Measurements from ENCODE around the gene TMEM131L. TPM values are rescaled to one million over a fixed set of nuclear protein-coding genes. Genes with fewer than 3 reads are reported as not detected.
"Not testable (repeated sequence)": the region's sequence is repeated elsewhere in the genome, so short reads cannot be mapped to it uniquely, and the experiment has no call there.

Gene TMEM131L
- polyA plus RNA-seq, 3 donors = 25.3 to 29.6 (median 28.7) TPM

DNA sequence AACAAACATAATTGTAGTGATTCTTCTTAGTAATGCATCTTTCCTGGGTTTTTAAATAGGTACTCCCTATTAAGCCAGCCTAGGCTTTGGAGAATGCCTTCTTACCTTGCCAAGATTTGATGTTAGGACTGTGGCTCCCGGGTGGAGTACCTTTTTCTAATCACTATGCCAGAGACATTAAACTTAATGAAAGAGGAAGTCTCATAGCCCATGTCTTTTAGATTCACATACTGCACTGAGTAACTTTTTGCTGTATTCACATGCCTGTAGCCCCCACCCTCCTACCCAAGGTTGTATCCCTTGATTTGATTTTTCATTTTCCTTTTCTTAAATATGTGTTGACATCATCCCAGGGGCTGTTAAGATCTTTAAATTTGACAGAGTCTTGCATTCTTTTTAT is 113.7 kb downstream of the TMEM131L start:
- no peak for DNase-seq (ENCODE audit: extremely low read depth in 1 of 11, low read depth in 9 of 11, low spot score in 4 of 11)

DNA sequence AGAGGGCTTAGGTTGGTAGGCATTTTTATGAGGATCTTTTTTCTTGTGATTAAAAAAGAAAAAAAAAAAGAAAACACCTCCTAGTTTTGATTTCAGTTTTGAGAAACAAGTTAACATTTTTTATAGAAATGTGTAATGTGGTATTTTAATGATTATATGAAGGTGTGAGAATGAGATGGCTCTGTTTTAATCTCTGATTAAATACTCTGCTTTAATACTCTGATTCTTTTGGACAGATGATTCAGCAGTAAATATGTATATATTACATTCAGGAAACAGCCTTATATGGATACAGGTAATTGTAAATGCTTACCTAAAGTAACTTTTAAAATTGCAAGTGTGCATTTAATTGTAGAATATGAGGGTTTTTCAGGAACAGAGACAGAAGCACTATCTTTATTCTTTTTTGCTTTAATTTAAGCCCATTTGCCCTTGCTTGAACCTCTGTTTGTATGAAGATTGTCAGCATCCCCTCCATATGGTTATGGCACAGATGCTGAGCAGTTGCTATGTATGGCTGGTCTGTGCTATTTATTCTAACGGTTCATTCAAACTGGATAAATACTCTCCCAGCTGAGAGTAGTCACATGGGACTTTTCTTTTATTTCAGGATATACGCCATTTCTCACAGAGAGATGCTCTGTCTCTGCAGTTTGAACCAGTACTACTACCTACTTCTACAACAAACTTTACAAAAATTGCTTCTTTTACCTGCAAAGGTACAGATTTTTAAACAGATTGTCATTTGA is 117.0 kb downstream of the TMEM131L start:
- no peak for DNase-seq (ENCODE audit: extremely low read depth in 1 of 11, low read depth in 9 of 11, low spot score in 4 of 11)

DNA sequence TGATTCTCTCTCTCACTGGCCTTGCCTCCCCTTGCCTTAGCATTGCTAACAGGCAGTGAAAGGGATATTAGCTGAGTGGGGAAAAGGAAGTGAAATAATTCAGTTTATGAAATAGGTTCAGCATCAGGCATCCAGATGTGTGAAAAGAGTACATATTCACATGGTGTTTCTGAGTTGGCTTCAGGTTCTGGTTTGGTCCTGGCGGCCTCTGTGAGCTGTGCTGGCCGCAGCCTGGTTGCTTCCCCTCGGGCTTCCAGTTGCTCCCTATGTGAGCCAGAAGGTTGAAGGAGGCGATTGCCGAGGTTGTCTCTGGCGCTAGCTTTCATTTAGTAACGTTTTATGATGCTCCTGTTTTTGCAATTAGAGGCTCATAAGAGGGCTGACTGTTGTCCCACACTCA is 118.9 kb downstream of the TMEM131L start:
- no peak for DNase-seq (ENCODE audit: extremely low read depth in 1 of 11, low read depth in 9 of 11, low spot score in 4 of 11)

DNA sequence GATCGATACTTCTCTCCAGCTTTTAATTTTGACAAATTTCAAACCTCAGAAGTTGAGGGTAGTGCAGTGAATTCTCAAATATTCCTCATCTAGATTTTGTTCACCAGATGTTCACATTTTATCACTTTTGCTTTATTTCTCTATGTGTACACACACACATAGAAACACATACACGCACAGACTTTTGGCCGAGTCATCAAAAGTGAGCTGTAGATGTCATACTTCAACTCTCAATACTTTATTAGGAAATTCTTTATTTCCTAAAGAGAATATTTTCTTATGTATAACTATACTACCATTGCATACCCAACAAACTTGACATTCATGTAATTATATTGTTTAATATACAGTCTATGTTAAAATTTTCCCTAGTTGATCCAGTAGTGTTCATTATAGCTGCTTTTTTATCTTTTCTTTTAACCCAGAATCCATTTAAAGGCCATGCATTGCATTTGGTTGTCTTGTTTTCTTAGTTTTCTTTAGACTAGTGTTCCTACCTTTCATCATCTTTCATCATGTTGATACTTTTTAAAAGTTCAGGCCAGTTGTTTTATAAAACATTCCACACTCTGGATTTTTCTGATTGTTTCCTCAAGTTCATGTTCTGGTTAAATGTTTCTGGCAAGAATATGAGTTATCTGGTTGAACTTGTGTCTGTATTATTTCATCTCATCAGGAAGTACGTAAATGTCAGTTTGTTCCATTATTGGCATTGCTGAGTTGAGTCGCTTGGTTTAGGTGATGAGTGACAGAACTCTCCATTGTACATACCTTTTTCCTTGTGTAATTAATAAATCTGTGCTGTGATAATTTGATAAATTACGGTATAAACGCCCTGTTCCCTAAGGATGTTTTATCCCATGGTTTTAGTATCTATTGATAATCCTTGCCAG is 123.8 kb downstream of the TMEM131L start:
- DNase-seq (ENCODE audit: extremely low read depth in 1 of 11, low read depth in 9 of 11, low spot score in 4 of 11) = no peak

DNA sequence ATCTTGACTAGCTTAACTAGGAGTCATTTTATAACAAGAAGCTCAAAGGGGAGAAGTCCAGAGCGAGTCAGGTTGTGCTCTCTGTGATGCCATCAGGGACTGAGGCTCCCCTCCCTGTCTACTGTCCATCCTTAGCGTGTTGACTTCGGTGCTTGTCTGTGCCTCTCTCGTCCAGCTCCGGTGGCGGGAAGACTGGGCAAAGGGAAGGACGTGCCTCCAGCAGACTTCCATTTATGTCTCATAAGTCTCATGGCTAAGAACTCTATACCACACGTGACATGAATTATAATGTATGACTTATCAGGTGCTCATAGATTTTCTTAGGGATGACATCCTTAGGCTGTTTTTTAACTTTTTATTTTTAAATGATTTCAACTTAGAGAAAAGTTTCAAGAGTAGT is 125.3 kb downstream of the TMEM131L start:
- no peak for DNase-seq (ENCODE audit: extremely low read depth in 1 of 11, low read depth in 9 of 11, low spot score in 4 of 11)

DNA sequence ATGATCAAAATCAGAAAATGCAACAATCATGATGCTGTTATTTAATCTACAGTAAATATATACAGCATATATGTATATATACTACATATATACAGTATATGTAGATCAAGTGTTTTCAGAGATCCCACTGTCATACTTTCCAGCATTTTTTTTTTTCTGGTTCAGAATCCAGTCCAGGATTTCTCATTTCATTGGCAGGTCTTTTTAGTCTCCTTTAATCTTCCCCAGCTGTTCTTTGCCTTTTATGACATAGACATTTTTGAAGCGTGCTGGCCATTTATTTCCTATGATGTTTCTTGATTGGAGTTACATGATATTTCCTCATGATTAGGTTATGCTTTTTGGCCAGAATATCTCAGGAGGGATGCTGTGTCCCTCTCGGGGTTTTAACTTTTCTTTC is 125.9 kb downstream of the TMEM131L start:
- DNase-seq (ENCODE audit: extremely low read depth in 1 of 11, low read depth in 9 of 11, low spot score in 4 of 11) = no peak

DNA sequence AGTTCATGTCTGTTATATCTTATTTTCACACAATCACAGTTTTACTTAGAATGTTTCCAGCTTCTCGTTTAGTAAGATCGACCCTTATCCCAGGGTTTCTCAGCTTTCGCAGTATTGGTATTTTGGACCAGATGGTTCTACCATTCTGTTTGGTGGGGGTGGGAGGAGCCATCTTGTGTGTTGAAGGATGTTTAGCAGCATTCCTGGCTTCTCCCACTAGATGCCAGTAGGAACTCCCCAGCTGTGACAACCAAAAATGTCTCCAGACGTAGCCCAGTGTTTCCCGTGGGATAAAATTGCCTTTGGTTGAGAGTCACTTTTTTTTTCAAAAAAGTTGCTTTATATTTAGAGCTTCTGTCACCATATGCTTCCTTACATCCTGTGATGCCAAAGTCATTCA is 127.0 kb downstream of the TMEM131L start:
- no peak for DNase-seq (ENCODE audit: extremely low read depth in 1 of 11, low read depth in 9 of 11, low spot score in 4 of 11)

DNA sequence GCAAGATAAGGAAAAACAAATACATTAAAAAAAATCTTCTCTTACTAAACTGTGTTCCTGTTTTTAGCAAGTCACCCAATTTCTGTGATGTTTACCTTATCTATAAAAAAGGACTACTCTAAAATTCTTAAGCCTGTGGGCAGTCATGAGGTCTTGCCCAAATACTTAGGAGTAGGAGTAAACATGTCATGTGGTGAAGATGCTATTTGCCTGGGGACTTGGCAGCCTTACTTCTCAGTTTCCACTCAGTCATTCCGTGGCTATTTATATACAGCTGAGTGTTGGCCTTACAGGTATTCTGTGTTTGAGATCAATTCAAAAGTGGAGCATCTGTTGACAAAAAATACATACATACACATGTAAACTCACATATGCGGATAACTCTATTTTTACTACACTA is 128.1 kb downstream of the TMEM131L start:
- no peak for DNase-seq (ENCODE audit: extremely low read depth in 1 of 11, low read depth in 9 of 11, low spot score in 4 of 11)

DNA sequence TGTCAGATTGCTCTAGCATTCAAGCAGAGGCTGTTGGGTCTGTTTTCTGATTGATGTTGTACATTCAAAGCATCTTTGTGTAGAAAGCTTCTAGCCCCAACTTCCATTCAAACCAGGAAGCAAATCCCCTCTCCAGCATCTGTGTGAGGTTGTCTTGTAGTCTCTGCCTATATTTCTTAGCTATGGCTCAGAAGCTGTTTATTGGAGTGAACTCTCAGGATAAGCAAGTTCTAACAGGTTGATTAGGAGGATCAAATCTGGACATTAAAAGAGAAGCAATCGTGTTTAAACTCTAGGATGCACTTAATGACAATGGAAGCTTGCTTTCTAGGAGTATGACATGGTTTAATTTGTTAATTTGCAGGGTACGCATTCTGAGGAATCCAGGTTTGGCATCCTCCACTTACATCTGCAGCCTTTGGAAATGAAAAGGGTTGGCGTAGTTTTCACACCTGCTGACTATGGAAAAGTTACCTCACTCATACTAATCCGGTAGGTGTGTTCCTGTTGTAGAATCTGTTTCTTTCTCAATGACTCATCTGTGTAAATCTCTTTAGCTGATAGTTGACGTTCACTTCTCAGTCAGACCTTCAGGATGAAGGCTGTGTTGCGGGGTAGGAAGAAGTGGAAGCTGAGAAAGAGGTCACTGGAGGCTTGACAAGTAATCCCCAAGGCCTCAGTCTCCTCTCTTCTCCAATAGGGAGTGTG is 129.9 kb downstream of the TMEM131L start:
- no peak for DNase-seq (ENCODE audit: extremely low read depth in 1 of 11, low read depth in 9 of 11, low spot score in 4 of 11)

DNA sequence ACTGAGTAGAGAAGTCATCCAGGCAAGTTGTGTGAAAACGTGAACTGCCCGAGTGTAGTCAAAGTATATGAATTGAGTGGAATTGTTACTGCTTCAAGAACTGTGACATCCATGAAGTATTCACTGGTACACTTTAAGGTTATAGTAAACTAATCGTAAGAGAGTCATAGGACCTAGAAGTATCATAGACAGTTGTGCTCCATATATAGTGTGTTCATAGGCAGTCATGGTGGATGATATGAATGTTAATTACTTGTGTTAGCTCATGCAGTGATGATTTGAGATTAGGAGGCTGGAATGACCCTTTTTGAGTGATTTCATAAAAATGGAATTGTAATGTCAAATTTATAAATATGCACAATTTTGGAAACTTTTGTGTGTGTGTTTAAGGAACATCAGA is 136.6 kb downstream of the TMEM131L start:
- no peak for DNase-seq (ENCODE audit: extremely low read depth in 1 of 11, low read depth in 9 of 11, low spot score in 4 of 11)

DNA sequence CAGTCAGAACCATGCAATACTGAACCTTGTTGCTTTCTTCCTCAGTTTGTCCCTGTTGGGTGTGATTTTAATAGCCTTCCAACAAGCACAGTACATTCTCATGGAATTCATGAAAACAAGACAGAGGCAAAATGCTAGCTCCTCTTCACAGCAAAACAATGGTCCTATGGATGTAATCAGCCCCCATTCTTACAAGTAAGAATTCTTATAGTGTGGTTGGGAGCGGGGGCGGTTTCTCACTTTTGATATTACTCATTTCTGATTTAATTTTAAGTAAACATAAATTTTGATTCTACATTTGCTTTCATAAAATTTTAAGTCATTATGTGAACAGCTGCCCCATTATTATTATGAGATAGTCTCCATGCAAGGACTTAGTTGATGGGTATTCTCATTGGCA is 137.1 kb downstream of the TMEM131L start:
- DNase-seq (ENCODE audit: extremely low read depth in 1 of 11, low read depth in 9 of 11, low spot score in 4 of 11) = no peak

DNA sequence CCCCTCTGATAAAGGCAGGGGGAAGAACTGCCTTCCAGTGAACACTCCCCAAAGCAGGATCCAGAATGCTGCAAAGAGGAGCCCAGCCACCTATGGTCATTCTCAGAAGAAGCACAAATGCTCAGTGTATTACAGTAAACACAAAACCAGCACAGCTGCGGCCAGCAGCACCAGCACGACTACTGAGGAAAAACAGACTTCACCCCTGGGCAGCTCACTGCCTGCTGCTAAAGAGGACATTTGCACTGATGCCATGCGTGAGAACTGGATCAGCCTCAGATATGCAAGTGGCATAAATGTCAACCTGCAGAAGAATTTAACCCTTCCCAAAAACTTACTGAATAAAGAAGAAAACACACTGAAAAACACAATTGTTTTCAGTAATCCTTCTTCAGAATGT is 137.7 kb downstream of the TMEM131L start:
- DNase-seq (ENCODE audit: extremely low read depth in 1 of 11, low read depth in 9 of 11, low spot score in 4 of 11) = no peak

DNA sequence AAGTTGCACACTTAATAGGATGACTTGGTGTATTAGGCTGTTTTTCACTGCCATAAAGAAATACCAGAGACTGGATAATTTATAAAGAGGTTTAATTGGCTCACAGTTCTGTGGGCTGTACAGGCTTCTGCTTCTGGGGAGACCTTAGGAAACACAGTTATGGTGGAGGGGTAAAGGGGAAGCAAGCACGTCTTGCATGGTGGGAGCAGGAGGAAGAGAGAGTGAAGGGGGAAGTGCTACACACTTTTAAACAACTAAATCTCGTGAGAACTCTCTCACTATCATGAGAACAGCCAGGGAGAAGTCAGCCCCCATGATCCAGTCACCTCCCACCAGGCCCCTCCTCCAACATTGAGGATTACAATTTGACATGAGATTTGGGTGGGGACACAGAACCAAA is 142.9 kb downstream of the TMEM131L start:
- not testable (repeated sequence) for DNase-seq (ENCODE audit: extremely low read depth in 1 of 11, low read depth in 9 of 11, low spot score in 4 of 11)

DNA sequence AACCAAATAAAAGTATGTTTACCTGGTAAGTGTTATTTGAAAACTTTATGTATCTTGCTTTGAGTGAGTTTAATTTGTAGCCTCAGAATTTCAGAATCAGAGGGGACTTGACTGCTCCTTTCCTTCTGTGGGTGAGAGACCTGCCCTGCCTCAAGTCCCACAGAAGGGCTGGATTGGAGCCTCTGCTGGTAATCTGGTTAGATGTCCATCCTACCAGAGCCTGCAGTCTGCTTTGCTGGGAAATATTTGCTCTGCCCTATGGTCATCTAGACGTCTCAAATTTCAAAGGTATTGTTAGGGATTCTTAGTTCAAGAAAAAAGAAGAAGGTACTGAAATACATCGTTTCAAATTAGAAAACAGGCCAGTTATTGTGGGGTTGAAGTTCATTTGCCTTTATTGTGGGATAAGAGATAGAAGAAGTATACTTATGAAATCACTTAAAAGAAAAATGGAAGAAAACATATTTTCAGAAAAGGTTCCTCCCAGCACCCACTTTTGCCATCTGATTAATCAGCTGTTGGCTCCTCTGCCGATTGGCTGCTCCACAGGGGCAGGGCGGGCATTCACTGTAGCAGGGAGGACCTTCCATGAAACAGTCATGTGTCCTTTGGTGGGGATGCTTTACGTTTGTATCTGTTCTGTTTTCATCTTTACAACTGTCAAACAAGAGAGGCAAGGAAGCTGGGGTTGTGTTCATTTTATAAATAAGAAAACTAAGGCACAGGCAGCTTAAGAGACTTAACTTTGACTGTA is 144.6 kb downstream of the TMEM131L start:
- DNase-seq (ENCODE audit: extremely low read depth in 1 of 11, low read depth in 9 of 11, low spot score in 4 of 11) = no peak

DNA sequence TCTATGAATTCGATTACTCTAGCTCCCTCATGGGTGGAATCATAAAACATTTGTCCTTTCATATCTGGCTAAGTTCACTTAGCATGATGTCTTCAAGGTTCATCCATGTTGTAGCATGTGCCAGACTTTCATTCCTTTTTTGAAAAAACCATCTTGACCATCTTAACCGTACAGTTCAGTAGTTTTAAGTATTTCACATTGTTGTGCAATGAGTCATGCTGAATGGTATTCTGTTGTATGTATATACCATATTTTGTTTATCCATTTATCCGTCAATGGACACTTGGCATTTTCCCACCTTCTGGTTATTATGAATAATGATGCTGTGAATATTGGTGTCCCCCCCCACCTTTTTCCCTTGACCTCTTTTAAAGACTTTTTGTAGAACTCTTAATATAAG is 145.5 kb downstream of the TMEM131L start:
- DNase-seq (ENCODE audit: extremely low read depth in 1 of 11, low read depth in 9 of 11, low spot score in 4 of 11) = no peak

DNA sequence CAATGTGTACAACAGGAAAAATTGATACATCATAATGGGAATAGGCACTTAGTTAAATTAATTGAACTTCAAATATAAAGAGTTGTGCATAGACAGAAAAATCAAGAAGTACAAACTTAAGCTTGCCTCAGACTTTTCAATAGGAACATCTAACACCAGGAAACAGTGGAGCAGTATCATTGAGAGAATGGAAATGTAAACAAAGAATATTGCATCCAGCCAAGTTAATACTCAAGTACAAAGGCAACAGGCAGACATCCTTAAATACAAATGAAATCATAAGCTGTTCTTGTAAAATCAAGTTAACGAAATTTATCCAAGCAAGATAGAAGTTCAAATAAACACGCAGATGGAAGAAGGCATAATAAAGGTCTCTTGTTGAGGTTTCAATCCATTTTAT is 146.7 kb downstream of the TMEM131L start:
- DNase-seq (ENCODE audit: extremely low read depth in 1 of 11, low read depth in 9 of 11, low spot score in 4 of 11) = no peak

DNA sequence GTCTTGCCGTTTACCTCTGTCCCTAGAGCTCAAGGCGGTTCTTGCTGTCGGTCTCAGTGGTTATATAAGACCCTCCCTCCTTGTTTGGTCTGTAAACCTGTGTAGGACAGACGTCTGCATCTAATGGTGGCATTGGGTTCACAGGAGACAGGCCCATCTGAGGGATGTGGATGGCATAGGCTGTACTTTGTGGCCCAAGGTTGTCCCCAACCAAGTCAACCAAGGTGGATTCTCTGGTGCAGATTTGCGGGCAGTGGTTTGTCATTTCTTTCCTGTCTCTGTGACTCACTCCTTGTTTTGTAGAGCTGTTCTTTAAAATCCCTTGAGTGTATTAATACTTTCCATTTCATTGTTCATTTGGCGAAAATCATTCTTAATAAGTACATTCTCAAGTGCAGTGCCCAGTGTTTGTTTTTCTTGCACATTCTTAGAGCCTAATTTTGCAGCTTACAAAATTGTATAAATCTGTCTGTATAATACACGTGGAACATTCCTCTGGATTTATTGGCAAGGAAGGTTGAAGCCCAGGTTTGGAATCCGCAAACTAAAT is 149.9 kb downstream of the TMEM131L start:
- no peak for DNase-seq (ENCODE audit: extremely low read depth in 1 of 11, low read depth in 9 of 11, low spot score in 4 of 11)

DNA sequence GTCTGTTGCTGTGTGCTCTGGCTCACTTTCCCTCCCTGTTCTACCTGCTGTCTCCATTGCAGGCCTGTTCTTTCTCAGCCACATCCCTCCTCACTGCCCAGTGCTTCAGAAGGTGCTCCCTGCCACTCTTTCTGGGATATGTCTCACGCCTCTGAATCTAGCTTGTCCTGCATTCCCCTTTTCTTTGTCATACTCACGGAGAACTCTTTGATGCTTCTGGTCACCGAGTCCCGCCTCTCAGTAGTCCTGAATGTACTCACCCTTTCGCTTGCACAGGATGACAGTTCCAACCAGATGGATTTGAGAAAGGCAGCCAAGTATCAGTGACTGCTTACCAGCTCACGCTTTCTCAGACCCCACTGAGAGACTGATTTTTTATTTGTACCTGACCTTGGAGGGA is 152.7 kb downstream of the TMEM131L start:
- DNase-seq (ENCODE audit: extremely low read depth in 1 of 11, low read depth in 9 of 11, low spot score in 4 of 11) = no peak

DNA sequence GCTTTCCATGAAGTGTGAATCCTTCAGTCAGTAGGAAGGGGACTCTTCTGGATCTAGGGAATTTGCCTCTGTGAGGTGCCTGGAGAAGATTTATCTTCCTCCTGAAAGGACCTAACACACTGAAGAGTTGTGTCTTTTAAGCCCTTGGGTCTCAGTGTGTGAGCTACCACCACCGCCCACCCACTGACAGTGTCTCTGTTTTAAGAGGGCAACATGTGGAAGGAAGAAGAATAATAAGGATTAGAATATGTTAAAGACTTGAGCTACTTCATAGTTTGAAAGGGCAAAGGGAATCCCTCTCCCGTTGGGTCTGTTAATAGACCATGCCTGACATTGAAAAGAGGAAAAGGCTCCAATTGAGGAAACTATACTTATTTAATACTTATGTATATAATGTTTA is 153.7 kb downstream of the TMEM131L start:
- DNase-seq (ENCODE audit: extremely low read depth in 1 of 11, low read depth in 9 of 11, low spot score in 4 of 11) = no peak

All from renal cortex interstitium (tissue), 11 donors.